KMS-11 (cell line): ENCODE results near the gene C3orf33.

Experiments
- H2AFZ ChIP-seq: fragments of 200-600 bp; sonication (generic); 2 replicates; pipeline ENCODE4 v1.6.1; 2016; ENCODE audit warnings: antibody characterized with exemption, mixed run types, low read depth
- H3K27ac ChIP-seq: fragments of 200-600 bp; sonication (generic); 2 replicates; pipeline ENCODE4 v1.6.1; 2016; ENCODE audit warnings: mild to moderate bottlenecking, mixed run types
- H3K27me3 ChIP-seq: fragments of 200-600 bp; sonication (generic); 2 replicates; pipeline ENCODE4 v1.6.1; 2017; ENCODE audit warnings: mild to moderate bottlenecking, low read depth, mixed run types, moderate library complexity; ENCODE audit not compliant: insufficient read depth
- H3K36me3 ChIP-seq: fragments of 200-600 bp; sonication (generic); 2 replicates; pipeline ENCODE4 v1.6.1; 2017; ENCODE audit warnings: mild to moderate bottlenecking, mixed run types; ENCODE audit not compliant: insufficient read depth
- H3K4me1 ChIP-seq: fragments of 200-600 bp; sonication (generic); 2 replicates; pipeline ENCODE4 v1.6.1; 2016; ENCODE audit warnings: mild to moderate bottlenecking, low read depth, mixed run types; ENCODE audit not compliant: poor library complexity, severe bottlenecking
- H3K4me2 ChIP-seq: fragments of 200-600 bp; sonication (generic); 2 replicates; pipeline ENCODE4 v1.7.0; 2016; ENCODE audit warnings: mild to moderate bottlenecking, mixed run types
- H3K4me3 ChIP-seq: fragments of 200-600 bp; sonication (generic); IDR thresholded peaks from 2 replicates; pipeline ENCODE4 v1.6.1; 2017; ENCODE audit warnings: low read depth, low read length, mixed read lengths; ENCODE audit not compliant: insufficient read depth
- H3K79me2 ChIP-seq: fragments of 200-600 bp; sonication (generic); 2 replicates; pipeline ENCODE4 v1.6.1; 2016; ENCODE audit warnings: low read depth, mixed run types; ENCODE audit not compliant: insufficient read depth
- H3K9ac ChIP-seq: fragments of 200-600 bp; sonication (generic); 2 replicates; pipeline ENCODE4 v1.6.1; 2016; ENCODE audit warnings: mild to moderate bottlenecking, mixed run types
- H4K20me1 ChIP-seq: fragments of 200-600 bp; sonication (generic); 2 replicates; pipeline ENCODE4 v1.6.1; 2016; ENCODE audit warnings: mild to moderate bottlenecking, mixed run types; ENCODE audit not compliant: insufficient read depth
- TF ChIP-seq, protein P1 (sequence below): fragments of 200-600 bp; sonication (generic); conservative IDR thresholded peaks from 2 replicates; pipeline ENCODE4 v1.6.1; 2017; ENCODE audit warnings: low read depth, mild to moderate bottlenecking, antibody characterized with exemption, low read length, moderate library complexity, mixed read lengths

C3orf33 gene

DNA sequence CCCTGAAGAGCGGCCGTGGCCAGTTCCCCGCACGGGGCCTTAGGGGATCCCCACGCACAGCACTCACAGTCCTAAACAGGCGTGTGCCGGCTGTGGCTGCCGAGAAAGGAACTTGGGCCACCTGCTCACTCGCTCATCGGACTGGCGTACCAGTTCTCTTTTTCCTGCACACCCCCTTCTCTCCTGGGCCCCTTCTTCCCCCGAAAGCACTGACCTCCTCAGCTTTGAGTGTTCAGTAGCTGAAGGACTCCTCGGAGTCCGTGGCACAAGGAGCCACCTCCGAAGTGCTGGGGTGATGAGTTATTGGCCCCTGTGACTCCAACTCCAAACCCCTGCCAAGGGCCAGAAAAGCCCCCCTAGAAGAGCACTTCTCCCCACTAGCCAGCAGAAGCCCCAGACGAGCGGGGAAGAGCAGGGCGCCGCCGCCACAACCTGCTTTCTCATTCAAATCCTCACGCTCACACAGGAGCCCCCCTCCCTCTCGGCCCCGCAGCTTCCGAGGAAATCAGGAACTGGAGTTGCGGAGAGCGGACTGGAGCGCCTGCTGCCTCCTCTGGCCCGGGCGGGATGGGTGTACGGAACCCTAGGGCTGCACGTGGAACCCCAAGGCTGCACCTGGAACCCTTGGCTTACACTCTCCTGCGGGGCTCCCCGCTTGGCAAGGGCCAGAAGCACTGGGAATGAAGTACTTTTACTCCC lies 61.3 kb downstream of the C3orf33 start, which contains the start of gene PLCH1:
Gene PLCH1, minus strand, starts transcription at position 446 of the 699 bp plus-strand sequence. CDS start 40,847 bp downstream, outside the sequence.
- Histone ChIP-seq H4K20me1 (no peaks in the 10 kb centered on the region), H3K4me1 (peaks cover 6% of the 10 kb centered on the region), H3K36me3 (no peaks in the 10 kb centered on the region), H2AFZ (peak within 1 kb of the TSS; percentile 88), H3K9ac (peak within 1 kb of the TSS; percentile 47), H3K27ac (no peak within 1 kb of the TSS), H3K4me3 (peak within 1 kb of the TSS; percentile 94), H3K27me3 (no peaks in the 10 kb centered on the region), H3K79me2 (no peaks in the 10 kb centered on the region), H3K4me2 (peak within 1 kb of the TSS; percentile 80)
- TF ChIP-seq, protein P1, sequence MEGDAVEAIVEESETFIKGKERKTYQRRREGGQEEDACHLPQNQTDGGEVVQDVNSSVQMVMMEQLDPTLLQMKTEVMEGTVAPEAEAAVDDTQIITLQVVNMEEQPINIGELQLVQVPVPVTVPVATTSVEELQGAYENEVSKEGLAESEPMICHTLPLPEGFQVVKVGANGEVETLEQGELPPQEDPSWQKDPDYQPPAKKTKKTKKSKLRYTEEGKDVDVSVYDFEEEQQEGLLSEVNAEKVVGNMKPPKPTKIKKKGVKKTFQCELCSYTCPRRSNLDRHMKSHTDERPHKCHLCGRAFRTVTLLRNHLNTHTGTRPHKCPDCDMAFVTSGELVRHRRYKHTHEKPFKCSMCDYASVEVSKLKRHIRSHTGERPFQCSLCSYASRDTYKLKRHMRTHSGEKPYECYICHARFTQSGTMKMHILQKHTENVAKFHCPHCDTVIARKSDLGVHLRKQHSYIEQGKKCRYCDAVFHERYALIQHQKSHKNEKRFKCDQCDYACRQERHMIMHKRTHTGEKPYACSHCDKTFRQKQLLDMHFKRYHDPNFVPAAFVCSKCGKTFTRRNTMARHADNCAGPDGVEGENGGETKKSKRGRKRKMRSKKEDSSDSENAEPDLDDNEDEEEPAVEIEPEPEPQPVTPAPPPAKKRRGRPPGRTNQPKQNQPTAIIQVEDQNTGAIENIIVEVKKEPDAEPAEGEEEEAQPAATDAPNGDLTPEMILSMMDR: no peak

DNA sequence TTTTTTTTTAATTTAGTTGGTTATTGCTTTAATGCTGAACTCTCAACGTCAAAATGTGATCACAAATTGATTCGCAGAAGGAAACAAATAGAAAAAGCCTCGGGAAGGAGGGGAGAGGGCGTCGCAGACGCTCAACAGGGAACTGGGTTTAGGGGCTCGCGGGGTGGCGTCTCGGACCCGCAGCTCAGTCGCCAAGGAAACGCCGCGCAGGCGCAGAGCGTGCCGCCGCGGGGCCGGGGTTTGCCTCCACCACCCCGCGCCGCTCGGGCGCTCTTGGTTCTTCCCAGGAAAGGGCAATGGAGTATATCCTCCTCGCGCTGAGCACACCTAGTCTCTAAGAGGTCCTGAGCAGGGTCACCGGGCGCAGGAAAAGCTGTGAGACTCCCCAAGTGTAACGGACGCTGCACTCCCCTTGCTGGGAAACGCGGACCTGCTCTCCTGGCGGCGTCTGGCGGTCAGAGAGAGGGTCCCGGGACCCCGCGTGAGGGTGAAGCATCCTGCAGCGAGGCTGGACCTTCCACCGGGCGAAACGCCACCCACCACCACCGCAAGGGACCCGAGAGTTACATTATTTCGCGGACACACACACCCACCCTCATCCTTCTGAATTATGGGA lies 62.0 kb downstream of the C3orf33 start:
- peaks cover 6% of the 10 kb centered on the region for H3K4me1 ChIP-seq
- no peaks in the 10 kb centered on the region for H3K79me2 ChIP-seq
- H2AFZ ChIP-seq: peak overlapping the region; percentile 88
- H4K20me1 ChIP-seq: no peaks in the 10 kb centered on the region
- H3K36me3 ChIP-seq: no peaks in the 10 kb centered on the region
- H3K27me3 ChIP-seq: no peaks in the 10 kb centered on the region
- H3K4me3 ChIP-seq: peak overlapping the region; percentile 94
- H3K4me2 ChIP-seq: peak overlapping the region; percentile 80
- peak overlapping the region; percentile 47 for H3K9ac ChIP-seq
- no peak overlapping the region for H3K27ac ChIP-seq
- TF ChIP-seq, protein P1: no peak

DNA sequence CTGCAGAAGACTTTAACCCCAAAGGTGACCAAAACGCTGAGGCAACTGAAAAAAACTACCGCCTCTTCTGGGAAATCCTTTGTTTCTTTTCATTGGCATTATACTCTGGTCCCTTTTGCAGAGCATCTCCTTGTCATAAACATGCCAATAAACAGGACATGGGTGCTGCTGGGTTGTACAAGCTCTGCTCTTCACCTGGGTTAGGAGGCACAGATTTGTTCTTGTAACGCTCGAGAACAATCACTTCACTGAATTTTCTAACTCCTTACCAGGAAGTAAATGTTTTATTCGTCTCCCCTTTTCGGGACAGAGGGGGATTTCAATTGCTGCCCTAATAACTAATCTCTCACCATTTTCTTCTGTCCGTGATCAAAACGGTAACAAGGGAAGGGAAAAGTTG lies 62.5 kb downstream of the C3orf33 start:
- Histone ChIP-seq H3K79me2 (no peaks in the 10 kb centered on the region), H3K4me1 (peaks cover 6% of the 10 kb centered on the region), H3K27me3 (no peaks in the 10 kb centered on the region), H3K36me3 (no peaks in the 10 kb centered on the region), H4K20me1 (no peaks in the 10 kb centered on the region), H3K4me2 (peak overlapping the region; percentile 80), H3K9ac (peak overlapping the region; percentile 47; the same call in 1 of the 2 replicates), H2AFZ (peak overlapping the region; percentile 88), H3K4me3 (peak overlapping the region; percentile 94), H3K27ac (no peak overlapping the region)
- TF ChIP-seq, protein P1: no peak

DNA sequence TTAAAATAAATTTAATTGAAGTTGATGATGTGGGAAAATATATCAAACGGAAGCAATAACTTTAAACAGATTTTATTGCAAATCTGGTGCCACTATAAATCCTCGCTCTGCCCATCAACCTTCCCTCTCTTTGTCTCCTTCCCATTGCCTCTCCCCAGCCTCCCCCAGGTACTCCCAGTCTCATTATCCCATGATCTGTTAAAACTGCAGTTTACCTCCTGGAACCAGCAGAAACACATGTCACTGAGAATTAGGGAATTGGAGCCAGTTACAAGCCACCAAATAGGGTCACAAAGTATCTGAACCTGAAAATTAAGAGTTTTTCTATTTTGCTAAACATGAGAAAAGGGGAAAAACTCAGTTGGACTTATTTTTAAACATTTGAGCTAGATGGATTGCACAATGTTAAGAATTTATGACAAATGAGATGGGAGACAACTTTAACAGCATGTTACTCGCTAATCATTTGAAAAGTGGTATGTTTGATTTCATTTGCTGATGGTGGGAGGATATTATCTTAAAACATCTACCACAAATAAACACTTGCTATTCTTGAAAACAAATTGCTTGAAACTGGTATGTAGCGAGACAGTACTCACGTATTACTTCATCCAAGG lies 63.6 kb downstream of the C3orf33 start:
- no peaks in the 10 kb centered on the region for H3K79me2 ChIP-seq
- no peaks in the 10 kb centered on the region for H3K36me3 ChIP-seq
- no peaks in the 10 kb centered on the region for H4K20me1 ChIP-seq
- H2AFZ ChIP-seq: no peak overlapping the region
- peaks cover 6% of the 10 kb centered on the region for H3K4me1 ChIP-seq
- no peak overlapping the region for H3K27ac ChIP-seq
- no peak overlapping the region for H3K9ac ChIP-seq
- no peak overlapping the region for H3K4me2 ChIP-seq
- H3K27me3 ChIP-seq: no peaks in the 10 kb centered on the region
- no peak overlapping the region for H3K4me3 ChIP-seq
- TF ChIP-seq, protein P1: no peak
